ENCODE data around the gene CPM. TPM values are rescaled to one million over a fixed set of nuclear protein-coding genes. Genes with fewer than 3 reads are reported as not detected.
"Not testable (repeated sequence)": the region's sequence is repeated elsewhere in the genome, so short reads cannot be mapped to it uniquely, and the experiment has no call there.

CPM gene
- total RNA-seq, 3 donors from 2014 or later (not counting 1 experiment from before 2014, with no cell fraction given) = 0.25 to 1.6 (median 0.68) TPM

- Mint-ChIP-seq H3K9me3 (no peaks in the 10 kb centered on the region), H3K4me3 (no peak overlapping the region), H3K4me1 (peaks cover 10 to 11% of the 10 kb centered on the region in 2 donors), H3K27ac (peak overlapping the region in 1 of 2 donors; percentile 67), H3K36me3 (peaks cover 9% of the 10 kb centered on the region), H3K27me3 (ENCODE audit: low read depth in 2 of 2) (no peaks in the 10 kb centered on the region)
- H3K27ac ChIP-seq (ENCODE audit: low read length) = no peak overlapping the region
- DNase-seq (no peak), ATAC-seq (no peak)
- no peak for TF ChIP-seq CTCF (IDR thresholded peaks at IDR 0.05)
- peaks cover 39% of the 10 kb centered on the region for H3K36me3 ChIP-seq (ENCODE audit: control insufficient read depth, insufficient read depth, low read length)
- H3K9me3 ChIP-seq (ENCODE audit: control insufficient read depth, insufficient read depth, low read length) = no peaks in the 10 kb centered on the region
- no peak overlapping the region for H3K4me3 ChIP-seq (ENCODE audit: low read length)
- H3K27me3 ChIP-seq (ENCODE audit: control insufficient read depth, insufficient read depth, low read length) = no peaks in the 10 kb centered on the region
- intact Hi-C loops (cut with micrococcal nuclease) = no loop called here
- no peaks in the 10 kb centered on the region for H3K4me1 ChIP-seq (ENCODE audit: control insufficient read depth, insufficient read depth, low read length)
- 22% methylated on average over 1 of the region's 2 CpGs for WGBS (ENCODE audit: insufficient coverage)
These were observed 90.0 kb downstream of the CPM start for GRCh38 chr12:68842784-68843567.

DNA sequence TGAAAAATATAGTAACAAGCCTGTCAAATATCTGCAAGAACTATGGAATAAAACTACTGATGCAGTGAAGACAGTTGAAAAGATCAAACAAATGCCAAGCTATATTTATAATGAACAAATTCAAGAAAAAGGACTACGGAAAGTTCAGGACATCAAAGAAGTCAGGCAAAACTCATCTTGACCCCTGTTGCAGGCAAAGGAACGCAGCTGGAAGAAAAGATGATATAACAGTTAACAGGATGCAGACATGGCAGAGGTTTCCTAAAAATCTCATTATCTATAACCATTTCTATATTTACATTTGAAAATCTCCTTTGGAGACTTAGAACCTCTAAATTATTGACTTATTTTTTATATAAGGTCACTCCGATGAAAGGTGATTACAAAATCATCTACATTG is 90.8 kb downstream of the CPM start:
- ATAC-seq (no peak), DNase-seq (no peak)
- peaks cover 46% of the 10 kb centered on the region for H3K36me3 ChIP-seq (ENCODE audit: control insufficient read depth, insufficient read depth, low read length)
- Mint-ChIP-seq H3K27me3 (ENCODE audit: low read depth in 2 of 2) (no peaks in the 10 kb centered on the region), H3K27ac (peak overlapping the region in 1 of 2 donors; percentile 36), H3K4me3 (no peak overlapping the region), H3K9me3 (no peaks in the 10 kb centered on the region), H3K4me1 (peaks cover 10 to 12% of the 10 kb centered on the region in 2 donors), H3K36me3 (peaks cover 9% of the 10 kb centered on the region)
- 92% methylated on average over 1 of the region's 3 CpGs for WGBS (ENCODE audit: insufficient coverage)
- no peak overlapping the region for H3K4me3 ChIP-seq (ENCODE audit: low read length)
- intact Hi-C loops (cut with micrococcal nuclease) = no loop called here
- no peak for TF ChIP-seq CTCF (IDR thresholded peaks at IDR 0.05)
- no peak overlapping the region for H3K27ac ChIP-seq (ENCODE audit: low read length)
- H3K4me1 ChIP-seq (ENCODE audit: control insufficient read depth, insufficient read depth, low read length) = no peaks in the 10 kb centered on the region
- no peaks in the 10 kb centered on the region for H3K27me3 ChIP-seq (ENCODE audit: control insufficient read depth, insufficient read depth, low read length)
- H3K9me3 ChIP-seq (ENCODE audit: control insufficient read depth, insufficient read depth, low read length) = no peaks in the 10 kb centered on the region

GRCh38 chr12:68841717-68842116 is 91.3 kb downstream of the CPM start:
- H3K4me3 ChIP-seq (ENCODE audit: low read length) = no peak overlapping the region
- peaks cover 10 to 12% of the 10 kb centered on the region in 2 donors for H3K4me1 Mint-ChIP-seq
- no peaks in the 10 kb centered on the region for H3K4me1 ChIP-seq (ENCODE audit: control insufficient read depth, insufficient read depth, low read length)
- no peaks in the 10 kb centered on the region for H3K9me3 Mint-ChIP-seq
- no peaks in the 10 kb centered on the region for H3K9me3 ChIP-seq (ENCODE audit: control insufficient read depth, insufficient read depth, low read length)
- H3K27ac ChIP-seq (ENCODE audit: low read length) = no peak overlapping the region
- H3K27me3 Mint-ChIP-seq (ENCODE audit: low read depth in 2 of 2) = no peaks in the 10 kb centered on the region
- ATAC-seq (no peak), DNase-seq (no peak)
- intact Hi-C loops (cut with micrococcal nuclease) = no loop called here
- 100% methylated on average over 2 of the region's 2 CpGs for WGBS (ENCODE audit: insufficient coverage)
- no peaks in the 10 kb centered on the region for H3K27me3 ChIP-seq (ENCODE audit: control insufficient read depth, insufficient read depth, low read length)
- peaks cover 9% of the 10 kb centered on the region for H3K36me3 Mint-ChIP-seq
- no peak for TF ChIP-seq CTCF (IDR thresholded peaks at IDR 0.05)
- H3K36me3 ChIP-seq (ENCODE audit: control insufficient read depth, insufficient read depth, low read length) = peaks cover 48% of the 10 kb centered on the region
- no peak overlapping the region for H3K4me3 Mint-ChIP-seq
- H3K27ac Mint-ChIP-seq = peak overlapping the region in 1 of 2 donors; percentile 36

- H3K4me1 ChIP-seq (ENCODE audit: control insufficient read depth, insufficient read depth, low read length); intact Hi-C loops (cut with micrococcal nuclease); H3K27me3 ChIP-seq (ENCODE audit: control insufficient read depth, insufficient read depth, low read length); H3K27me3 Mint-ChIP-seq (ENCODE audit: low read depth in 2 of 2); H3K27ac ChIP-seq (ENCODE audit: low read length); H3K9me3 ChIP-seq (ENCODE audit: control insufficient read depth, insufficient read depth, low read length); H3K4me3 ChIP-seq (ENCODE audit: low read length); H3K36me3 Mint-ChIP-seq; H3K4me3 Mint-ChIP-seq; H3K9me3 Mint-ChIP-seq; ATAC-seq; DNase-seq: not testable (repeated sequence)
- 89% methylated on average over 3 of the region's 5 CpGs for WGBS (ENCODE audit: insufficient coverage)
- peaks cover 52% of the 10 kb centered on the region for H3K36me3 ChIP-seq (ENCODE audit: control insufficient read depth, insufficient read depth, low read length)
- peak overlapping the region in 1 of 2 donors; percentile 36 for H3K27ac Mint-ChIP-seq
- H3K4me1 Mint-ChIP-seq = peaks cover 10 to 12% of the 10 kb centered on the region in 2 donors
These were observed 91.8 kb downstream of the CPM start for GRCh38 chr12:68841175-68841574.

Data from natural killer cell (primary cell).